ENCODE data around the gene LMAN2. TPM values are rescaled to one million over a fixed set of nuclear protein-coding genes. Genes with fewer than 3 reads are reported as not detected.

LMAN2 gene
- total RNA-seq, 1 experiment from 2014 or later: 128 TPM

- H3K27me3 ChIP-seq (ENCODE audit: insufficient read depth, low read length): no peaks in the 10 kb centered on the region
- H3K4me2 ChIP-seq (ENCODE audit: low read length): peak overlapping the region; percentile 92
- no peak overlapping the region for H2AFZ ChIP-seq (ENCODE audit: low read depth, low read length, poor library complexity, severe bottlenecking)
- TF ChIP-seq POLR2AphosphoS5 (IDR thresholded peaks at IDR 0.05; ENCODE audit: low read depth, low read length) (no peak), FOSL1 (IDR thresholded peaks at IDR 0.05; ENCODE audit: low read depth) (no peak), REST (IDR thresholded peaks at IDR 0.05; ENCODE audit: low read depth) (no peak), CEBPB (IDR thresholded peaks at IDR 0.05; ENCODE audit: low read depth) (no peak), EZH2phosphoT487 (IDR thresholded peaks at IDR 0.05; ENCODE audit: borderline replicate concordance) (no peak), EGR1 (IDR thresholded peaks at IDR 0.05; ENCODE audit: low read depth) (no peak), ELF1 (IDR thresholded peaks at IDR 0.05; ENCODE audit: borderline replicate concordance, low read depth) (no peak), ZBTB33 (IDR thresholded peaks at IDR 0.05; ENCODE audit: extremely low read depth, insufficient replicate concordance, low read length) (no peak), ZFX (IDR thresholded peaks at IDR 0.05) (no peak), SP1 (IDR thresholded peaks at IDR 0.05; ENCODE audit: low read depth) (no peak)
- ChIA-PET RAD21 (ENCODE audit: low non-redundant PET in 1 of 2, low total read pairs in 2 of 2, uncharacterized antibody in 2 of 2, unreplicated experiment in 2 of 2) (no interaction called here), POLR2A (no interaction called here), CTCF (interaction anchor here (1.1 to 2.2 kb wide), 3 partner anchors 10 to 187 kb away, joined by 3 to 17 read pairs (median 3); no protein-coding TSS in a partner anchor)
- peak overlapping the region; percentile 30; the same call in 1 of the 2 replicates for H3K9ac ChIP-seq (ENCODE audit: low read length)
- no peaks in the 10 kb centered on the region for H3K9me2 ChIP-seq (ENCODE audit: insufficient read depth)
- H3K36me3 ChIP-seq (ENCODE audit: control insufficient read depth in 1 of 2, insufficient read depth in 2 of 2, low read length in 2 of 2): peaks cover 4 to 8% of the 10 kb centered on the region in 2 experiments; a peak in 2 of 4 replicates
- intact Hi-C loops (cut with micrococcal nuclease): loop anchor here (2.0 to 10.0 kb wide), 3 partner anchors 186 to 646 kb away; no protein-coding TSS in a partner anchor
- peaks cover 19 to 56% of the 10 kb centered on the region in 2 experiments for H3K4me1 ChIP-seq (ENCODE audit: control insufficient read depth in 1 of 2, insufficient read depth in 2 of 2, low read length in 2 of 2)
- peaks cover under 1% of the 10 kb centered on the region; the same call in 1 of the 2 replicates for H4K20me1 ChIP-seq (ENCODE audit: insufficient read depth)
- ATAC-seq (no peak), DNase-seq (ENCODE audit: low read depth, low spot score) (no peak)
- H3K4me3 ChIP-seq (replicated peaks in 1 of 2; ENCODE audit: low read depth in 1 of 2, low read length in 2 of 2): no peak overlapping the region
- H3K27ac ChIP-seq (ENCODE audit: low read depth, low read length): no peak overlapping the region
- BruUV-seq (replicated peaks): no TSS peak
- peaks cover 20% of the 10 kb centered on the region for H3K79me2 ChIP-seq (ENCODE audit: insufficient read depth, low read length)
- no peaks in the 10 kb centered on the region for H3K9me3 ChIP-seq (ENCODE audit: control insufficient read depth in 1 of 2, insufficient read depth in 1 of 2, low read depth in 1 of 2, low read length in 2 of 2)
Observed at GRCh38 chr5:177300236-177300880, 51.1 kb downstream of the LMAN2 start.
